WTC11 (cell line): ENCODE measurements around the gene MSI2. TPM values are rescaled to one million over a fixed set of nuclear protein-coding genes. Genes with fewer than 3 reads are reported as not detected.

Experiments used
- ATAC-seq: fragments of 200-7000 bp; cut with Tn5 transposase; 2 replicates; pipeline ENCODE4 v1.10.0; 2021; ENCODE audit warnings: mild to moderate bottlenecking, moderate library complexity
- CTCF ChIA-PET: fragments of 300-600 bp; sonication (Branson Sonifier 250); formaldehyde crosslinking; loops from one replicate; lab custom pipeline; 2021; ENCODE audit warnings: antibody characterized with exemption; lab: Charles Lee
- POLR2A ChIA-PET: fragments of 350-600 bp; sonication (Branson Sonifier 250); formaldehyde crosslinking; loops from one replicate; lab custom pipeline; 2021; ENCODE audit warnings: antibody characterized with exemption; lab: Charles Lee
- DNase-seq: peaks from one replicate; pipeline ENCODE4 v3.0.0; 2021; ENCODE audit warnings: low spot score
- H3K27ac Mint-ChIP-seq: 2 replicates; pipeline ENCODE4 v1.8.0; 2021; ENCODE audit warnings: mixed read lengths
- H3K27me3 Mint-ChIP-seq: 2 replicates; pipeline ENCODE4 v1.8.0; 2021; ENCODE audit warnings: low read depth, mild to moderate bottlenecking, moderate library complexity, mixed read lengths
- H3K36me3 Mint-ChIP-seq: 2 replicates; pipeline ENCODE4 v1.8.0; 2021; ENCODE audit warnings: mixed read lengths
- H3K4me1 Mint-ChIP-seq: 2 replicates; pipeline ENCODE4 v1.8.0; 2022; ENCODE audit warnings: mixed read lengths
- H3K4me3 Mint-ChIP-seq: 2 replicates; pipeline ENCODE4 v1.8.0; 2021; ENCODE audit warnings: mild to moderate bottlenecking, moderate library complexity, mixed read lengths
- H3K9me3 Mint-ChIP-seq: 2 replicates; pipeline ENCODE4 v1.8.0; 2021; ENCODE audit warnings: mixed read lengths
- ATF1 ChIP-seq: sonication (generic); formaldehyde crosslinking; IDR thresholded peaks from 2 replicates; pipeline ENCODE4 v1.8.1; 2023; ENCODE audit warnings: mild to moderate bottlenecking, moderate library complexity, missing genetic modification reagents
- CREB1 ChIP-seq: sonication (generic); formaldehyde crosslinking; IDR thresholded peaks from 2 replicates; pipeline ENCODE4 v1.8.0; 2023; ENCODE audit warnings: mild to moderate bottlenecking, missing genetic modification reagents
- GRHL2 ChIP-seq: fragments of 250-450 bp; sonication (Bioruptor Pico); IDR thresholded peaks from 2 replicates; pipeline ENCODE4 v1.8.0; 2022; ENCODE audit warnings: mild to moderate bottlenecking, moderate library complexity; ENCODE audit not compliant: insufficient replicate concordance, severe bottlenecking
- MXD4 ChIP-seq: fragments of 250-450 bp; sonication (Bioruptor Pico); IDR thresholded peaks from 2 replicates; pipeline ENCODE4 v1.8.0; 2021; ENCODE audit warnings: mild to moderate bottlenecking, moderate library complexity, borderline replicate concordance
- NFE2L1 ChIP-seq: sonication (generic); formaldehyde crosslinking; IDR thresholded peaks from 2 replicates; pipeline ENCODE4 v1.8.1; 2023; ENCODE audit warnings: missing genetic modification reagents
- OVOL2 ChIP-seq: fragments of 250-450 bp; sonication (Bioruptor Pico); IDR thresholded peaks from 2 replicates; pipeline ENCODE4 v1.9.0; 2021; ENCODE audit warnings: mild to moderate bottlenecking, borderline replicate concordance
- TEAD1 ChIP-seq: sonication (generic); formaldehyde crosslinking; IDR thresholded peaks from 2 replicates; pipeline ENCODE4 v1.8.0; 2022; ENCODE audit warnings: mild to moderate bottlenecking, missing genetic modification reagents
- ZBTB21 ChIP-seq: sonication (generic); formaldehyde crosslinking; IDR thresholded peaks from 2 replicates; pipeline ENCODE4 v1.8.1; 2023; ENCODE audit warnings: mild to moderate bottlenecking, missing genetic modification reagents, borderline replicate concordance
- ZNF232 ChIP-seq: sonication (generic); formaldehyde crosslinking; IDR thresholded peaks from 2 replicates; pipeline ENCODE4 v1.8.0; 2022; ENCODE audit warnings: mild to moderate bottlenecking, missing genetic modification reagents
- ZNF263 ChIP-seq: sonication (generic); formaldehyde crosslinking; IDR thresholded peaks from 2 replicates; pipeline ENCODE4 v1.8.1; 2022; ENCODE audit warnings: low read depth, mild to moderate bottlenecking, moderate library complexity, missing genetic modification reagents
- total RNA-seq: library from RNA; stranded (reverse); gene quantifications from 3 replicates; pipeline ENCODE4 v1.2.3, GENCODE V29; 2021
- TF ChIP-seq, protein P1 (sequence below): sonication (generic); formaldehyde crosslinking; IDR thresholded peaks from 2 replicates; pipeline ENCODE4 v1.8.1; 2023; ENCODE audit warnings: mild to moderate bottlenecking, moderate library complexity, missing genetic modification reagents
- TF ChIP-seq, protein P2 (sequence below): sonication (generic); formaldehyde crosslinking; IDR thresholded peaks from 2 replicates; pipeline ENCODE4 v1.8.0; 2022; ENCODE audit warnings: missing genetic modification reagents
- TF ChIP-seq, protein P3 (sequence below): sonication (generic); formaldehyde crosslinking; IDR thresholded peaks from 2 replicates; pipeline ENCODE4 v1.8.1; 2023; ENCODE audit warnings: mild to moderate bottlenecking, missing genetic modification reagents, borderline replicate concordance
- TF ChIP-seq, protein P4 (sequence below): sonication (generic); formaldehyde crosslinking; IDR thresholded peaks from 2 replicates; pipeline ENCODE4 v1.8.1; 2023; ENCODE audit warnings: mild to moderate bottlenecking, missing genetic modification reagents, moderate library complexity

MSI2 gene
- total RNA-seq, 1 experiment from 2014 or later, result 82.1 TPM

DNA sequence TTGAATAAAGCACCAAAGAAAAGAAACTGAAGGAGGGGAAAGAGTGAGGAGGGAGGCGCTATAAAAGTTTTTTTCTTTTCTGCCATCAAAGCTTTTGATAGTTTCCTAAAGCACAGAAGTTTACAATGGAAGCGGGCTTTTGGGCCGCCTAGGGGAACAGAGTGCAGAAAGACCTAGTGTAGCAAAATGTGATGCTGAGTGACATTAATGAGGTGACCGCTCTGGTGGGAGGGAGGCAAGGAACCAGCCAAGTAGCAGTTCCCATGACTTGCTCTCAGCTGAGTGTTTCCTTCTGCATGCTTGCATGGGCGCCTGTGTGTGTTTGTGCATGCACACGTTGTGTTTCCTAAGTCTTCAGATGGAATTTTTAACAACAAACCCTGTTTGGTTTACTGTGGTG lies 15.5 kb downstream of the MSI2 start:
- ChIA-PET POLR2A (no interaction called here), CTCF (interaction anchor here (3.4 kb wide), 1 partner anchor 29 kb away, joined by 18 read pairs; no protein-coding TSS in a partner anchor)
- Mint-ChIP-seq H3K27me3 (no peaks in the 10 kb centered on the region), H3K4me1 (peaks cover 21% of the 10 kb centered on the region), H3K36me3 (peaks cover 49% of the 10 kb centered on the region), H3K4me3 (no peak overlapping the region), H3K9me3 (no peaks in the 10 kb centered on the region), H3K27ac (no peak overlapping the region)
- no peak for DNase-seq
- TF ChIP-seq ATF1 (CRISPR knock-in tag), result no peak
- TF ChIP-seq, protein P1, sequence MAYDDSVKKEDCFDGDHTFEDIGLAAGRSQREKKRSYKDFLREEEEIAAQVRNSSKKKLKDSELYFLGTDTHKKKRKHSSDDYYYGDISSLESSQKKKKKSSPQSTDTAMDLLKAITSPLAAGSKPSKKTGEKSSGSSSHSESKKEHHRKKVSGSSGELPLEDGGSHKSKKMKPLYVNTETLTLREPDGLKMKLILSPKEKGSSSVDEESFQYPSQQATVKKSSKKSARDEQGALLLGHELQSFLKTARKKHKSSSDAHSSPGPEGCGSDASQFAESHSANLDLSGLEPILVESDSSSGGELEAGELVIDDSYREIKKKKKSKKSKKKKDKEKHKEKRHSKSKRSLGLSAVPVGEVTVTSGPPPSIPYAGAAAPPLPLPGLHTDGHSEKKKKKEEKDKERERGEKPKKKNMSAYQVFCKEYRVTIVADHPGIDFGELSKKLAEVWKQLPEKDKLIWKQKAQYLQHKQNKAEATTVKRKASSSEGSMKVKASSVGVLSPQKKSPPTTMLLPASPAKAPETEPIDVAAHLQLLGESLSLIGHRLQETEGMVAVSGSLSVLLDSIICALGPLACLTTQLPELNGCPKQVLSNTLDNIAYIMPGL (CRISPR knock-in tag), result no peak
- ATAC-seq, result no peak

DNA sequence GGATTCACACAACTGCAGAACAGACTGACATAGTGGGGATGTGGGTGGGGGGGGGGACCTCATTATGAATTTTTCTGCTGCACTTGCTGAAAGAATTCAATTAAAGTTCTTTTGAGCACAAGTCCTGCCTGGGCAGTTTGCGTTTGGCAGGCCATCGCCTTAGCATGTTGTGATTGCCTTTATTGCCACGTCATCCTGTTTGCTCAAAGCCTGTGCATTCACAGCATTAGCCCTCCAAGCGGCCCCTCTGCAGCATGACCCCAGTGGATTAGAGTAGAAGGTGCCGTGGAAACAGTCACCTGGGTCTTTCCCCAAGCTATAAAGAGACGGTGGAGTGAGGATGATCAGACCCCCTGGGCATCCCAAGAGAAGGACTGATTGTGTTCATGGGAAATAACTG lies 17.2 kb downstream of the MSI2 start:
- no peak overlapping the region for H3K4me3 Mint-ChIP-seq
- CTCF ChIA-PET, result no interaction called here
- ATAC-seq, result no peak
- H3K4me1 Mint-ChIP-seq, result peaks cover 21% of the 10 kb centered on the region
- H3K27ac Mint-ChIP-seq, result no peak overlapping the region
- DNase-seq, result no peak
- H3K27me3 Mint-ChIP-seq, result no peaks in the 10 kb centered on the region
- POLR2A ChIA-PET, result interaction anchor here (0.7 kb wide), 1 partner anchor 482 kb away, joined by 3 read pairs; no protein-coding TSS in a partner anchor
- no peak for TF ChIP-seq CREB1 (CRISPR knock-in tag)
- no peak for TF ChIP-seq ZNF232 (CRISPR knock-in tag)
- TF ChIP-seq GRHL2 (CRISPR knock-in tag), result no peak
- TF ChIP-seq, all 79 proteins: peak for 0
- no peaks in the 10 kb centered on the region for H3K9me3 Mint-ChIP-seq
- peaks cover 37% of the 10 kb centered on the region for H3K36me3 Mint-ChIP-seq

DNA sequence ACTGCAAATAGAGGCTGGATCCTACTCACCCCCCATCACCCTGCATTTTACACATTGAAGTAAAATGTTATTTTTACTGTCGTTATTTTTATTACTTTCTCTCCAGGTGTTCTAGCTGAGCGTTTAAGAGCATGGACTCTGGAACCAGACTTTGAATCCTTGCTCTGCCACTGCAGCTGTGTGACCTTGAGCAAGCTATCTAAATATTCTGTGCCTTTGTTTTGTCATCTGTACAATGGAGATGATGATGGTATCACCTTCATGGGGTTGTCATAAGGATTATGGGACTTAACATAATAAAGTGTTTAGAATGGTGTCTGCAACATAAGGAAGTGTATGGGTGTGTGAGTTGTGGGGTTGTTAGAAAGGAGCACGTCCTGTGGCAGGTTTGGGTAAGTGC lies 17.8 kb downstream of the MSI2 start:
- H3K27ac Mint-ChIP-seq, result no peak overlapping the region
- peaks cover 38% of the 10 kb centered on the region for H3K36me3 Mint-ChIP-seq
- POLR2A ChIA-PET, result no interaction called here

DNA sequence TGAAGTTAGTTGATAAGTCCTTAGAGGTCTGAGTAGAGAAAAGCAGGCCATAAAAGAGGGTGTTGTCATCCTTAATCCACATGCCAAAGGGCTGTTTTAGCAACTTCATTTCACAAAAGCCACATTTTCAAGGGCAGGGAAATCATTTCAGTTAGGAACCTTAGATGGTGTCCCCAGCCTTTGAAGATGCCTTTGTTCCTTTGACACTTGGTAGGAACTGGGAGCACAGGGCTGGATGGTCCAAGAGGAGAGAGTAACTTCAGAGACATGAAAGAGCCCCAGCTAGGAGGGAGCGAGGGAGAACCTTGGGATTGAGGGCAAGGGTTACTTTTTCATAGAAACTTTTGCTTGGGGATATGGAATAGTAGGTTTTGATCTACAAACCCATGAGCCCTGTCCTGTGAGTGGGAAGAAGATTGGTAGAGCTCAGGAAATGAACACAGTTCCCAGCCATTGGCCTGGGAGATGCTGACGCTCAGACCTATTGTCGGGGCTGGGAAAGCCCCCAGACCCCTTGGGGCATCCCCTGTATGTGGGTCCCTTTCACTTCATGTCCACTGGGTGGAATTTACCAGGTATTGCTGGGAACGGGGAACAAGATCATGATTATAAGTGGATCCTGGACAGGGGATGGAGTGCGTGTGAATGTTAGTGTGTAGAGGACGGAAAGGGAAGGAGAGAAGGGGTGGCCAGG lies 18.9 kb downstream of the MSI2 start:
- DNase-seq (no peak), ATAC-seq (no peak)
- ChIA-PET POLR2A (no interaction called here), CTCF (no interaction called here)
- Mint-ChIP-seq H3K4me1 (peaks cover 21% of the 10 kb centered on the region), H3K9me3 (no peaks in the 10 kb centered on the region), H3K27me3 (no peaks in the 10 kb centered on the region), H3K4me3 (no peak overlapping the region), H3K27ac (no peak overlapping the region), H3K36me3 (peaks cover 29% of the 10 kb centered on the region)
- TF ChIP-seq ZNF263 (CRISPR knock-in tag) (no peak), OVOL2 (no peak)
- TF ChIP-seq, protein P2, sequence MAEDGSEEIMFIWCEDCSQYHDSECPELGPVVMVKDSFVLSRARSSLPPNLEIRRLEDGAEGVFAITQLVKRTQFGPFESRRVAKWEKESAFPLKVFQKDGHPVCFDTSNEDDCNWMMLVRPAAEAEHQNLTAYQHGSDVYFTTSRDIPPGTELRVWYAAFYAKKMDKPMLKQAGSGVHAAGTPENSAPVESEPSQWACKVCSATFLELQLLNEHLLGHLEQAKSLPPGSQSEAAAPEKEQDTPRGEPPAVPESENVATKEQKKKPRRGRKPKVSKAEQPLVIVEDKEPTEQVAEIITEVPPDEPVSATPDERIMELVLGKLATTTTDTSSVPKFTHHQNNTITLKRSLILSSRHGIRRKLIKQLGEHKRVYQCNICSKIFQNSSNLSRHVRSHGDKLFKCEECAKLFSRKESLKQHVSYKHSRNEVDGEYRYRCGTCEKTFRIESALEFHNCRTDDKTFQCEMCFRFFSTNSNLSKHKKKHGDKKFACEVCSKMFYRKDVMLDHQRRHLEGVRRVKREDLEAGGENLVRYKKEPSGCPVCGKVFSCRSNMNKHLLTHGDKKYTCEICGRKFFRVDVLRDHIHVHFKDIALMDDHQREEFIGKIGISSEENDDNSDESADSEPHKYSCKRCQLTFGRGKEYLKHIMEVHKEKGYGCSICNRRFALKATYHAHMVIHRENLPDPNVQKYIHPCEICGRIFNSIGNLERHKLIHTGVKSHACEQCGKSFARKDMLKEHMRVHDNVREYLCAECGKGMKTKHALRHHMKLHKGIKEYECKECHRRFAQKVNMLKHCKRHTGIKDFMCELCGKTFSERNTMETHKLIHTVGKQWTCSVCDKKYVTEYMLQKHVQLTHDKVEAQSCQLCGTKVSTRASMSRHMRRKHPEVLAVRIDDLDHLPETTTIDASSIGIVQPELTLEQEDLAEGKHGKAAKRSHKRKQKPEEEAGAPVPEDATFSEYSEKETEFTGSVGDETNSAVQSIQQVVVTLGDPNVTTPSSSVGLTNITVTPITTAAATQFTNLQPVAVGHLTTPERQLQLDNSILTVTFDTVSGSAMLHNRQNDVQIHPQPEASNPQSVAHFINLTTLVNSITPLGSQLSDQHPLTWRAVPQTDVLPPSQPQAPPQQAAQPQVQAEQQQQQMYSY (CRISPR knock-in tag), result no peak

More for the DNA sequence above, 17.8 kb downstream of the MSI2 start:
- Mint-ChIP-seq H3K4me3 (no peak overlapping the region), H3K27me3 (no peaks in the 10 kb centered on the region), H3K4me1 (peaks cover 23% of the 10 kb centered on the region), H3K9me3 (no peaks in the 10 kb centered on the region)
- DNase-seq, result no peak
- no peak for TF ChIP-seq MXD4 (CRISPR knock-in tag)
- TF ChIP-seq ZNF232 (CRISPR knock-in tag), result no peak
- TF ChIP-seq, protein P3, sequence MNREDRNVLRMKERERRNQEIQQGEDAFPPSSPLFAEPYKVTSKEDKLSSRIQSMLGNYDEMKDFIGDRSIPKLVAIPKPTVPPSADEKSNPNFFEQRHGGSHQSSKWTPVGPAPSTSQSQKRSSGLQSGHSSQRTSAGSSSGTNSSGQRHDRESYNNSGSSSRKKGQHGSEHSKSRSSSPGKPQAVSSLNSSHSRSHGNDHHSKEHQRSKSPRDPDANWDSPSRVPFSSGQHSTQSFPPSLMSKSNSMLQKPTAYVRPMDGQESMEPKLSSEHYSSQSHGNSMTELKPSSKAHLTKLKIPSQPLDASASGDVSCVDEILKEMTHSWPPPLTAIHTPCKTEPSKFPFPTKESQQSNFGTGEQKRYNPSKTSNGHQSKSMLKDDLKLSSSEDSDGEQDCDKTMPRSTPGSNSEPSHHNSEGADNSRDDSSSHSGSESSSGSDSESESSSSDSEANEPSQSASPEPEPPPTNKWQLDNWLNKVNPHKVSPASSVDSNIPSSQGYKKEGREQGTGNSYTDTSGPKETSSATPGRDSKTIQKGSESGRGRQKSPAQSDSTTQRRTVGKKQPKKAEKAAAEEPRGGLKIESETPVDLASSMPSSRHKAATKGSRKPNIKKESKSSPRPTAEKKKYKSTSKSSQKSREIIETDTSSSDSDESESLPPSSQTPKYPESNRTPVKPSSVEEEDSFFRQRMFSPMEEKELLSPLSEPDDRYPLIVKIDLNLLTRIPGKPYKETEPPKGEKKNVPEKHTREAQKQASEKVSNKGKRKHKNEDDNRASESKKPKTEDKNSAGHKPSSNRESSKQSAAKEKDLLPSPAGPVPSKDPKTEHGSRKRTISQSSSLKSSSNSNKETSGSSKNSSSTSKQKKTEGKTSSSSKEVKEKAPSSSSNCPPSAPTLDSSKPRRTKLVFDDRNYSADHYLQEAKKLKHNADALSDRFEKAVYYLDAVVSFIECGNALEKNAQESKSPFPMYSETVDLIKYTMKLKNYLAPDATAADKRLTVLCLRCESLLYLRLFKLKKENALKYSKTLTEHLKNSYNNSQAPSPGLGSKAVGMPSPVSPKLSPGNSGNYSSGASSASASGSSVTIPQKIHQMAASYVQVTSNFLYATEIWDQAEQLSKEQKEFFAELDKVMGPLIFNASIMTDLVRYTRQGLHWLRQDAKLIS (CRISPR knock-in tag), result no peak
- TF ChIP-seq TEAD1 (CRISPR knock-in tag), result no peak
- TF ChIP-seq NFE2L1, result no peak
- TF ChIP-seq, protein P4, sequence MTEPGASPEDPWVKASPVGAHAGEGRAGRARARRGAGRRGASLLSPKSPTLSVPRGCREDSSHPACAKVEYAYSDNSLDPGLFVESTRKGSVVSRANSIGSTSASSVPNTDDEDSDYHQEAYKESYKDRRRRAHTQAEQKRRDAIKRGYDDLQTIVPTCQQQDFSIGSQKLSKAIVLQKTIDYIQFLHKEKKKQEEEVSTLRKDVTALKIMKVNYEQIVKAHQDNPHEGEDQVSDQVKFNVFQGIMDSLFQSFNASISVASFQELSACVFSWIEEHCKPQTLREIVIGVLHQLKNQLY (CRISPR knock-in tag), result no peak
- TF ChIP-seq ZBTB21 (CRISPR knock-in tag), result no peak
- ATAC-seq, result no peak
- CTCF ChIA-PET, result no interaction called here
